GM12878 (cell line): ENCODE results near the gene THADA. TPM values are rescaled to one million over a fixed set of nuclear protein-coding genes. Genes with fewer than 3 reads are reported as not detected.

Experiments
- ATAC-seq: fragments of 200-7000 bp; cut with Tn5 transposase; 3 replicates; pipeline ENCODE4 v1.9.1; 2020; ENCODE audit warnings: mild to moderate bottlenecking, moderate library complexity
- BruUV-seq: library from RNA; stranded (reverse); fragments of 400-500 nt; replicated peaks from 2 replicates; lab custom pipeline; 2021; lab: Mats Ljungman, UMichigan
- CTCF ChIA-PET: fragments of 300-600 bp; sonication (Branson Sonifier 250); formaldehyde crosslinking; extraction: SDS; loops from one replicate; lab custom pipeline; 2021; ENCODE audit warnings: inconsistent platforms; lab: Yijun Ruan, JAX
- POLR2A ChIA-PET: fragments of 350-600 bp; formaldehyde crosslinking; extraction: SDS; loops from one replicate; lab custom pipeline; 2021; ENCODE audit warnings: inconsistent platforms; lab: Charles Lee
- RAD21 ChIA-PET: fragments of 300-600 bp; sonication (Branson Sonifier 250); formaldehyde crosslinking; loops from one replicate; lab custom pipeline; 2023; ENCODE audit warnings: antibody characterized with exemption; ENCODE audit not compliant: unreplicated experiment; lab: Charles Lee
- SMC1A ChIA-PET: fragments of 300-600 bp; sonication (Branson Sonifier 250); formaldehyde crosslinking; loops from one replicate; lab custom pipeline; 2023; ENCODE audit not compliant: unreplicated experiment, uncharacterized antibody; lab: Charles Lee
- DNase-seq: peaks from one replicate; pipeline ENCODE4 v3.0.0-alpha.2; 2011; ENCODE audit warnings: low read depth, low spot score
- FAIRE-seq: peaks from 3 replicates; lab custom pipeline; 2011; peaks lifted over from hg19 to GRCh38; lab: Jason Lieb, UNC
- H2AFZ ChIP-seq: 2 replicates; pipeline ENCODE4 v1.6.0; 2011; ENCODE audit warnings: low read depth, low read length, control low read depth; ENCODE audit not compliant: control insufficient read depth
- H3K27ac ChIP-seq: 2 replicates; pipeline ENCODE4 v1.5.1; 2011; ENCODE audit warnings: control low read depth; ENCODE audit not compliant: control insufficient read depth, insufficient read depth
- H3K27me3 ChIP-seq, 2 experiments: replicated peaks in 1 of 2; 2 replicates each; pipeline versions ENCODE4 v1.6.0 to v1.6.1; 2011; ENCODE audit warnings: low read length in 1 of 2; ENCODE audit not compliant: control insufficient read depth in 2 of 2, insufficient read depth in 2 of 2
- H3K36me3 ChIP-seq, 2 experiments: 2 replicates each; pipeline ENCODE4 v1.5.1; 2011; ENCODE audit warnings: low read length in 1 of 2; ENCODE audit not compliant: control insufficient read depth in 2 of 2, insufficient read depth in 2 of 2
- H3K4me1 ChIP-seq: 2 replicates; pipeline ENCODE4 v1.6.1; 2011; ENCODE audit warnings: mild to moderate bottlenecking, low read length, moderate library complexity, mixed read lengths; ENCODE audit not compliant: control insufficient read depth, insufficient read depth
- H3K4me2 ChIP-seq: 2 replicates; pipeline ENCODE4 v1.6.0; 2011; ENCODE audit warnings: control low read depth; ENCODE audit not compliant: control insufficient read depth, insufficient read depth
- H3K4me3 ChIP-seq: fragments of 200-600 bp; sonication (generic); 2 replicates; pipeline ENCODE4 v1.5.1; 2016
- H3K79me2 ChIP-seq: 2 replicates; pipeline ENCODE4 v1.6.0; 2011; ENCODE audit warnings: low read length; ENCODE audit not compliant: control insufficient read depth, insufficient read depth
- H3K9ac ChIP-seq: 2 replicates; pipeline ENCODE4 v1.8.0; 2011; ENCODE audit warnings: low read length, control low read depth, mixed read lengths; ENCODE audit not compliant: control insufficient read depth, insufficient read depth
- H3K9me3 ChIP-seq: replicated peaks from 3 replicates; pipeline ENCODE4 v1.5.1; 2011; ENCODE audit warnings: mild to moderate bottlenecking, low read length; ENCODE audit not compliant: control insufficient read depth, insufficient read depth
- H4K20me1 ChIP-seq: 2 replicates; pipeline ENCODE4 v1.6.0; 2011; ENCODE audit not compliant: control insufficient read depth, insufficient read depth
- ATF7 ChIP-seq: fragments of 450-650 bp; IDR thresholded peaks from 2 replicates; pipeline ENCODE4 v1.6.1; 2016; ENCODE audit warnings: low read depth, mild to moderate bottlenecking
- BCLAF1 ChIP-seq: fragments of 450-650 bp; IDR thresholded peaks from 2 replicates; pipeline ENCODE4 v1.6.1; 2017; ENCODE audit warnings: antibody characterized with exemption, mild to moderate bottlenecking, moderate library complexity
- CHD4 ChIP-seq: fragments of 200-600 bp; sonication (generic); IDR thresholded peaks from 2 replicates; pipeline ENCODE4 v1.6.1; 2016; ENCODE audit warnings: mild to moderate bottlenecking
- ELK1 ChIP-seq: IDR thresholded peaks from 2 replicates; pipeline ENCODE4 v1.6.1; 2012; ENCODE audit warnings: low read depth, low read length, improper control_type of control experiment
- NFYB ChIP-seq: IDR thresholded peaks from 2 replicates; pipeline ENCODE4 v1.6.1; 2011; ENCODE audit warnings: low read depth, mild to moderate bottlenecking, low read length, improper control_type of control experiment, moderate library complexity; ENCODE audit not compliant: insufficient read depth
- RBBP5 ChIP-seq: fragments of 200-600 bp; sonication (generic); conservative IDR thresholded peaks from 2 replicates; pipeline ENCODE4 v1.6.1; 2016
- ZNF592 ChIP-seq: fragments of 450-650 bp; IDR thresholded peaks from 2 replicates; pipeline ENCODE4 v1.6.1; 2017; ENCODE audit warnings: mild to moderate bottlenecking, moderate library complexity
- ZNF622 ChIP-seq: fragments of 450-650 bp; IDR thresholded peaks from 2 replicates; pipeline ENCODE4 v1.6.1; 2017; ENCODE audit warnings: mild to moderate bottlenecking, inconsistent platforms
- WGBS: methylation state at CpG from one replicate; pipeline ENCODE4 v1.1.6; 2016; ENCODE audit warnings: low lambda C conversion rate; ENCODE audit not compliant: insufficient replicate concordance, insufficient coverage; ENCODE audit errors: missing lambda C conversion rate; 5-methylcytosine and 5-hydroxymethylcytosine counted together
- in situ Hi-C: fragments of 300-500 bp; cut with MboI; formaldehyde crosslinking; loops from 9 replicates; pipeline ENCODE4 v1.14.3; 2018; ENCODE audit warnings: mixed read lengths
- intact Hi-C: fragments of 100-400 bp; cut with micrococcal nuclease; formaldehyde crosslinking; loops from one replicate; pipeline ENCODE4 v1.14.2; 2022; ENCODE audit not compliant: unreplicated experiment
- polyA plus RNA-seq, 11 experiments: library from polyadenylated mRNA; depleted of rRNA in 4 of 11; unstranded in 6 of 11; stranded (reverse) in 5 of 11; fragments of >200 nt; fragmentation: Nextera tagmentation in 4 of 11; fragmentation: Illumina TruSeq in 1 of 11; extraction: Ambion mirVana in 4 of 11; extraction: Trizol in 1 of 11; gene quantifications; 1 replicate in 1 of 11; 2 replicates in 10 of 11; pipeline versions ENCODE4 v1.2.1 to v1.2.3, GENCODE V29; 2011 to 2016; ENCODE audit warnings: inconsistent platforms in 2 of 11, missing spikeins in 2 of 11, low read depth in 1 of 11
- total RNA-seq, 4 experiments: library from RNA; depleted of rRNA in 3 of 4; stranded (reverse); fragments of >200 nt in 3 of 4; fragmentation: Illumina TruSeq in 1 of 4; extraction: Trizol in 1 of 4; gene quantifications; 2 replicates each; pipeline versions ENCODE4 v1.2.1 to v1.2.3, GENCODE V29; 2013 to 2021

Gene THADA
- total and polyA plus RNA-seq, 10 of the 15 experiments (the other 5 are each of a cell fraction or from before 2014, with no cell fraction given): 14.6 to 33.2 (median 23.2) TPM

DNA sequence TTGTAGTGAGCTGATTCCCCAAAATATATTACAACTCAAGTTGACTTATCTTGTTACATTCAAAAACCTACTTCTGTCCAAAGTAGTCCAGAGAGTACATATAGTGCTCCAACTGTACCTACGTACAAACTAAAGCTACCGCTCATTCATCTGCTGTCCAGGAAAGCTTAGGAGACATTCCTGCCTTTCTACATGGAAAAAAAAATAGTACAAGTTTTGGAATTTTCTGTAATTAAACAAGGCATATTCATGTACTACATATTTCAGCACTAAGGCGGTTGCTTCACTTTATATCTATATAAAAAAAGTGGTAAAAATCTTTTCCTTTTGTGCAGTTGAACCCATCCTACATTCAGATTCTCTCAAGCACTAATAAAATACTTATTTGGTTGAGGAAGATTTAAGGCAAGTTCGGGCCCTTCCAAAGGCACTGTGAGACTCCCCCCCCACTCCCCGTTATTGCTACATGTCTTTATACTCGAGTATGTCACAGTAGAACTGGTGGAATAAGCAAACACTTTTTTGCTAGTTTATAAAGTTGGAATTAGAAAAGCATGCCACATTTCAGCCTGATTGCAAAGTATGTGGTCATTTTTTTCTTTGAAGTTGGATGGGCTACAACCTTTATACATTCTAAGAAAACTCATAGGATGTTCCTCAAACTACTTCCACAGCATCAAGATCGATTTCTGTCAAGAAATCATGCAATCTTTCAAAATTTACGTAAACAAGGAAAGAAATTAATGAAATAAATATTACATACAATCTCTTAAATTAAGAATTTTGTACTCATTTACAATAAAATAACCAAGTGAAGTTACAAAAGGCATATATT is 373.1 kb downstream of the THADA start:
- H3K27ac ChIP-seq: peak overlapping the region; percentile 97
- H3K9me3 ChIP-seq: no peaks in the 10 kb centered on the region
- ATAC-seq (no peak), DNase-seq (no peak), FAIRE-seq (no peak)
- H2AFZ ChIP-seq: no peak overlapping the region
- no peaks in the 10 kb centered on the region; a peak in 3 of 4 replicates for H3K36me3 ChIP-seq
- TF ChIP-seq NFYB (no peak), BCLAF1 (no peak), CHD4 (no peak), ELK1 (no peak), RBBP5 (no peak), ZNF622 (no peak), ATF7 (no peak), ZNF592 (no peak)
- H3K27me3 ChIP-seq: no peaks in the 10 kb centered on the region
- in situ Hi-C loops: no loop called here
- TSS peak; percentile 60 for BruUV-seq
- peaks cover 30% of the 10 kb centered on the region for H3K4me1 ChIP-seq
- H3K79me2 ChIP-seq: peaks cover 71% of the 10 kb centered on the region
- RAD21 ChIA-PET: interaction anchor here (0.7 to 6.8 kb wide), 31 partner anchors 13 to 412 kb away, joined by 3 to 151 read pairs (median 5); no protein-coding TSS in a partner anchor
- peak overlapping the region; percentile 82 for H3K9ac ChIP-seq
- POLR2A ChIA-PET: interaction anchor here (0.5 to 3.7 kb wide), 13 partner anchors 28 to 253 kb away, joined by 3 to 30 read pairs (median 5); no protein-coding TSS in a partner anchor
- SMC1A ChIA-PET: interaction anchor here (0.7 to 11.4 kb wide), 26 partner anchors 14 to 363 kb away, joined by 3 to 147 read pairs (median 4); no protein-coding TSS in a partner anchor
- intact Hi-C loops: loop anchor here (10.0 kb wide), 2 partner anchors 342 to 368 kb away; no protein-coding TSS in a partner anchor
- peak overlapping the region; percentile 99 for H3K4me2 ChIP-seq
- WGBS: 17% methylated on average over 8 of the region's 8 CpGs
- H4K20me1 ChIP-seq: no peaks in the 10 kb centered on the region
- H3K4me3 ChIP-seq: peak overlapping the region; percentile 81
- CTCF ChIA-PET: interaction anchor here (0.7 to 6.3 kb wide), 24 partner anchors 9 to 347 kb away, joined by 3 to 69 read pairs (median 5); no protein-coding TSS in a partner anchor
